Loucy (cell line): ENCODE measurements around the gene SSBP2.
A peak's percentile ranks its signal among the peaks of the same experiment; 100 is the strongest.

ENCODE experiments used
- H2AFZ ChIP-seq: fragments of 200-600 bp; sonication (generic); 2 replicates; pipeline ENCODE4 v1.6.0; 2016; ENCODE audit warnings: antibody characterized with exemption, mild to moderate bottlenecking, low read length, moderate library complexity
- H3F3A ChIP-seq: fragments of 200-600 bp; 2 replicates; pipeline ENCODE4 v1.6.0; 2016; ENCODE audit warnings: antibody characterized with exemption, low read depth, mild to moderate bottlenecking
- H3K27me3 ChIP-seq: fragments of 200-600 bp; sonication (generic); 2 replicates; pipeline ENCODE4 v1.6.1; 2014; ENCODE audit warnings: low read length, mild to moderate bottlenecking; ENCODE audit not compliant: insufficient read depth, poor library complexity, severe bottlenecking
- H3K36me3 ChIP-seq: fragments of 200-600 bp; sonication (generic); 2 replicates; pipeline ENCODE4 v1.6.1; 2016; ENCODE audit warnings: low read length; ENCODE audit not compliant: insufficient read depth
- H3K4me1 ChIP-seq: fragments of 200-600 bp; sonication (generic); 2 replicates; pipeline ENCODE4 v1.5.1; 2014; ENCODE audit warnings: low read length, mild to moderate bottlenecking; ENCODE audit not compliant: insufficient read depth, poor library complexity, severe bottlenecking
- H3K4me2 ChIP-seq: fragments of 200-600 bp; sonication (generic); 2 replicates; pipeline ENCODE4 v1.6.0; 2014; ENCODE audit warnings: antibody characterized with exemption, low read length, low read depth, mild to moderate bottlenecking; ENCODE audit not compliant: poor library complexity, severe bottlenecking
- H3K4me3 ChIP-seq: fragments of 200-600 bp; sonication (generic); 2 replicates; pipeline ENCODE4 v1.5.1; 2014; ENCODE audit warnings: low read length, mild to moderate bottlenecking, mixed read lengths; ENCODE audit not compliant: poor library complexity, severe bottlenecking
- H3K79me2 ChIP-seq: fragments of 200-600 bp; sonication (generic); 2 replicates; pipeline ENCODE4 v1.6.1; 2014; ENCODE audit warnings: low read length; ENCODE audit not compliant: insufficient read depth
- H3K9ac ChIP-seq: fragments of 200-600 bp; sonication (generic); 2 replicates; pipeline ENCODE4 v1.6.0; 2014; ENCODE audit warnings: mild to moderate bottlenecking, low read depth, low read length, moderate library complexity; ENCODE audit not compliant: poor library complexity, severe bottlenecking
- H3K9me2 ChIP-seq: fragments of 200-600 bp; sonication (generic); replicated peaks from 2 replicates; pipeline ENCODE4 v1.6.1; 2016; ENCODE audit warnings: low read depth, low read length, mixed read lengths
- H3K9me3 ChIP-seq: fragments of 200-600 bp; sonication (generic); 2 replicates; pipeline ENCODE4 v1.6.1; 2014; ENCODE audit warnings: mild to moderate bottlenecking, antibody characterized with exemption, low read length, low read depth; ENCODE audit not compliant: insufficient read depth
- H4K20me1 ChIP-seq: fragments of 200-600 bp; sonication (generic); 2 replicates; pipeline ENCODE4 v1.6.0; 2014; ENCODE audit warnings: antibody characterized with exemption, low read length, mild to moderate bottlenecking; ENCODE audit not compliant: insufficient read depth, poor library complexity, severe bottlenecking
- CTCF ChIP-seq: fragments of 200-600 bp; sonication (generic); conservative IDR thresholded peaks from 2 replicates; pipeline ENCODE4 v1.5.1; 2014; ENCODE audit warnings: mild to moderate bottlenecking, antibody characterized with exemption, low read length
- EZH2phosphoT487 ChIP-seq: fragments of 200-600 bp; IDR thresholded peaks from 2 replicates; pipeline ENCODE4 v1.6.1; 2018; ENCODE audit warnings: antibody characterized with exemption, mild to moderate bottlenecking, moderate library complexity, borderline replicate concordance

SSBP2 gene

GRCh38 chr5:81646469-81646995 lies 104.4 kb downstream of the SSBP2 start:
- Histone ChIP-seq H3K9me2 (no peaks in the 10 kb centered on the region), H2AFZ (no peak overlapping the region), H3K36me3 (peaks cover 32% of the 10 kb centered on the region), H3K4me1 (peaks cover 81% of the 10 kb centered on the region), H3F3A (0 out of 2 replicates have a peak, but pooled peaks cover 4% of the 10 kb centered on the region), H3K9me3 (no peaks in the 10 kb centered on the region), H3K9ac (peak overlapping the region; percentile 42), H3K4me2 (peak overlapping the region; percentile 51), H4K20me1 (no peaks in the 10 kb centered on the region), H3K79me2 (peaks cover 90% of the 10 kb centered on the region), H3K4me3 (peak overlapping the region; percentile 23), H3K27me3 (no peaks in the 10 kb centered on the region)
- TF ChIP-seq EZH2phosphoT487 (no peak), CTCF (no peak)

GRCh38 chr5:81642210-81642609 lies 108.7 kb downstream of the SSBP2 start:
- Histone ChIP-seq H3K9ac (peak overlapping the region; percentile 1), H3K9me3 (no peaks in the 10 kb centered on the region), H3F3A (no peaks in the 10 kb centered on the region), H3K79me2 (peaks cover 85% of the 10 kb centered on the region), H3K36me3 (peaks cover 22% of the 10 kb centered on the region; the same call in 1 of the 2 replicates), H2AFZ (no peak overlapping the region), H3K4me2 (peak overlapping the region; percentile 23), H3K4me1 (peaks cover 75% of the 10 kb centered on the region), H3K4me3 (no peak overlapping the region), H3K27me3 (no peaks in the 10 kb centered on the region), H3K9me2 (no peaks in the 10 kb centered on the region), H4K20me1 (no peaks in the 10 kb centered on the region)
- TF ChIP-seq EZH2phosphoT487 (no peak), CTCF (no peak)

GRCh38 chr5:81639556-81639955 lies 111.3 kb downstream of the SSBP2 start:
- H3K9ac ChIP-seq: peak overlapping the region; percentile 36
- peaks cover 74% of the 10 kb centered on the region for H3K4me1 ChIP-seq
- no peak overlapping the region for H3K4me3 ChIP-seq
- peak overlapping the region; percentile 15 for H3K4me2 ChIP-seq
- H3K36me3 ChIP-seq: peaks cover 19% of the 10 kb centered on the region
- H2AFZ ChIP-seq: no peak overlapping the region
- no peak for TF ChIP-seq EZH2phosphoT487
- peaks cover 88% of the 10 kb centered on the region for H3K79me2 ChIP-seq
- no peaks in the 10 kb centered on the region for H3K9me2 ChIP-seq
- no peaks in the 10 kb centered on the region for H3F3A ChIP-seq
- no peaks in the 10 kb centered on the region for H3K9me3 ChIP-seq
- no peaks in the 10 kb centered on the region for H4K20me1 ChIP-seq
- H3K27me3 ChIP-seq: no peaks in the 10 kb centered on the region

- no peaks in the 10 kb centered on the region for H3K9me2 ChIP-seq
- no peaks in the 10 kb centered on the region for H4K20me1 ChIP-seq
- H3F3A ChIP-seq: peaks cover 5% of the 10 kb centered on the region; the same call in 1 of the 2 replicates
- H2AFZ ChIP-seq: no peak overlapping the region
- H3K4me3 ChIP-seq: no peak overlapping the region
- H3K9me3 ChIP-seq: no peaks in the 10 kb centered on the region
- peaks cover 81% of the 10 kb centered on the region for H3K79me2 ChIP-seq
- H3K9ac ChIP-seq: peak overlapping the region; percentile 36
- peaks cover 18% of the 10 kb centered on the region for H3K36me3 ChIP-seq
- no peaks in the 10 kb centered on the region for H3K27me3 ChIP-seq
- H3K4me1 ChIP-seq: peaks cover 77% of the 10 kb centered on the region
- TF ChIP-seq CTCF (no peak), EZH2phosphoT487 (no peak)
- peak overlapping the region; percentile 15 for H3K4me2 ChIP-seq
These were observed 112.4 kb downstream of the SSBP2 start for GRCh38 chr5:81638471-81638870.
